Lung microvascular endothelial cell (primary cell): ENCODE measurements around the gene FCSK. TPM values are rescaled to one million over a fixed set of nuclear protein-coding genes. Genes with fewer than 3 reads are reported as not detected.
A peak's percentile ranks its signal among the peaks of the same experiment; 100 is the strongest.
"Not testable (repeated sequence)": the region's sequence is repeated elsewhere in the genome, so short reads cannot be mapped to it uniquely, and the experiment has no call there.

Experiments used
- DNase-seq, 2 donors: peaks; one replicate each; pipeline versions ENCODE4 v3.0.0 to v3.0.0-alpha.2; 2010; ENCODE audit warnings: low read depth in 2 of 2
- total RNA-seq: library from RNA; depleted of rRNA; stranded (reverse); fragments of >200 nt; gene quantifications from 2 replicates; pipeline ENCODE4 v1.2.1, GENCODE V29; 2014

The FCSK gene
- 6.8 and 9.7 TPM in 2 replicates for total RNA-seq

GRCh38 chr16:70454222-70455034, at the start of gene FCSK:
TSS of gene FCSK (plus strand) at chr16:70454595. CDS start at chr16:70463191, 8,596 bp downstream.
- peak; percentile 62 to 81 for DNase-seq

- not testable (repeated sequence) for DNase-seq
These were observed 48.3 kb upstream of the FCSK start for GRCh38 chr16:70406104-70406503.

GRCh38 chr16:70407811-70408274, 46.6 kb upstream of the FCSK start:
- DNase-seq = no peak

GRCh38 chr16:70410734-70411133, 43.7 kb upstream of the FCSK start:
- DNase-seq = peak in 1 of 2 donors; percentile 69

GRCh38 chr16:70412385-70412784, 42.0 kb upstream of the FCSK start:
- no peak for DNase-seq

GRCh38 chr16:70413572-70413971, 40.8 kb upstream of the FCSK start:
- DNase-seq = not testable (repeated sequence)

GRCh38 chr16:70416748-70417616, 37.4 kb upstream of the FCSK start:
- DNase-seq = no peak

- DNase-seq = no peak
These were observed 36.7 kb upstream of the FCSK start for GRCh38 chr16:70417661-70418060.

GRCh38 chr16:70418274-70418992, 36.0 kb upstream of the FCSK start:
- DNase-seq = no peak

GRCh38 chr16:70418993-70419318, 35.4 kb upstream of the FCSK start:
- no peak for DNase-seq

GRCh38 chr16:70419384-70420327, 34.7 kb upstream of the FCSK start:
- no peak for DNase-seq

GRCh38 chr16:70421014-70421413, 33.4 kb upstream of the FCSK start:
- DNase-seq = no peak

GRCh38 chr16:70421473-70422311, 32.7 kb upstream of the FCSK start:
- no peak for DNase-seq

GRCh38 chr16:70422543-70422942, 31.9 kb upstream of the FCSK start:
- DNase-seq = no peak

- no peak for DNase-seq
These were observed 26.6 kb upstream of the FCSK start for GRCh38 chr16:70427786-70428177.

GRCh38 chr16:70428178-70428998, 26.0 kb upstream of the FCSK start:
- peak; percentile 94 to 95 for DNase-seq

- no peak for DNase-seq
These were observed 24.3 kb upstream of the FCSK start for GRCh38 chr16:70429888-70430666.
